Esophagus (tissue), 2 donors: ENCODE results near the gene PCDHB2. TPM values are rescaled to one million over a fixed set of nuclear protein-coding genes. Genes with fewer than 3 reads are reported as not detected.
"Not testable (repeated sequence)": the region's sequence is repeated elsewhere in the genome, so short reads cannot be mapped to it uniquely, and the experiment has no call there.

Source experiments
- H3K27ac ChIP-seq, 2 donors: one replicate each; pipeline ENCODE4 v1.5.1; 2013; ENCODE audit warnings: low read depth in 2 of 2, mild to moderate bottlenecking in 2 of 2, inconsistent platforms in 1 of 2, low read length in 1 of 2, moderate library complexity in 1 of 2
- H3K27me3 ChIP-seq, 2 donors: one replicate each; pipeline ENCODE4 v1.6.1; 2013; ENCODE audit warnings: low read length in 2 of 2, control low read depth in 1 of 2, mild to moderate bottlenecking in 1 of 2; ENCODE audit not compliant: insufficient read depth in 2 of 2, control insufficient read depth in 1 of 2
- H3K36me3 ChIP-seq, 2 donors: one replicate each; pipeline ENCODE4 v1.6.1; 2013; ENCODE audit warnings: low read length in 1 of 2; ENCODE audit not compliant: control insufficient read depth in 2 of 2, insufficient read depth in 2 of 2
- H3K4me1 ChIP-seq, 2 donors: one replicate each; pipeline ENCODE4 v1.6.1; 2013; ENCODE audit warnings: low read length in 1 of 2; ENCODE audit not compliant: control insufficient read depth in 2 of 2, insufficient read depth in 2 of 2
- H3K4me3 ChIP-seq, 2 donors: one replicate each; pipeline ENCODE4 v1.5.1; 2013; ENCODE audit warnings: low read length in 2 of 2, mild to moderate bottlenecking in 2 of 2, low read depth in 1 of 2, moderate library complexity in 1 of 2
- H3K9me3 ChIP-seq, 2 donors: one replicate each; pipeline ENCODE4 v1.6.1; 2013; ENCODE audit warnings: mild to moderate bottlenecking in 2 of 2, low read depth in 1 of 2, low read length in 1 of 2, moderate library complexity in 1 of 2; ENCODE audit not compliant: control insufficient read depth in 2 of 2, insufficient read depth in 1 of 2
- WGBS, 2 donors: extraction: QIAGEN DNeasy Blood & Tissue Kit; methylation state at CpG; one replicate each; pipeline ENCODE4 v1.1.7; 2013; 5-methylcytosine and 5-hydroxymethylcytosine counted together
- polyA plus RNA-seq, 2 donors: library from polyadenylated mRNA; stranded (reverse); fragments of 200-250 nt; gene quantifications; one replicate each; pipeline ENCODE4 v1.2.3, GENCODE V29; 2013
- donor health status: healthy with polysubstance abuse.
- donor health status: Bipolar disorder and iron deficiency.

The PCDHB2 gene
- polyA plus RNA-seq = under 1 TPM; 0.31 to 0.33 TPM

DNA sequence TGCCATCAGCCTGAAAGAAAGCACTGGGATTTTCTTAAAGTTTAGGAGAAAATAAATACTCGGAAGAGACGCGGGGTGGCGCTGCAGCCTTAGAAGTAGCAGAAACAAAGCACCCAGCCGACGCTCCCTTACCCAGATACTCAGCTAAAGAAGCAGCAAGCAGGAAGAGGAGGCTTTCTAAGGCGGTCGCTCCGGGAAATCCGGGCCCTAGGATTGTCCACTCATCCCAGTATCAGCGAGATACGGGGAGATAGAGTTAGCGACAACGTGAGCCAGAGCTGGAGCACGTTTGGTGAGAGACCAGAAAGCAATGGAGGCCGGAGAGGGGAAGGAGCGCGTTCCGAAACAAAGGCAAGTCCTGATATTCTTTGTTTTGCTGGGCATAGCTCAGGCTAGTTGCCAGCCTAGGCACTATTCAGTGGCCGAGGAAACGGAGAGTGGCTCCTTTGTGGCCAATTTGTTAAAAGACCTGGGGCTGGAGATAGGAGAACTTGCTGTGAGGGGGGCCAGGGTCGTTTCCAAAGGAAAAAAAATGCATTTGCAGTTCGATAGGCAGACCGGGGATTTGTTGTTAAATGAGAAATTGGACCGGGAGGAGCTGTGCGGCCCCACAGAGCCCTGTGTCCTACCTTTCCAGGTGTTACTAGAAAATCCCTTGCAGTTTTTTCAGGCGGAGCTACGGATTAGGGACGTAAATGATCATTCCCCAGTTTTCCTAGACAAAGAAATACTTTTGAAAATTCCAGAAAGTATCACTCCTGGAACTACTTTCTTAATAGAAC lies at the start of gene PCDHB2:
TSS of gene PCDHB2 (plus strand) at position 135 of the 782 bp plus-strand sequence. CDS start at position 311, 176 bp downstream.
- H3K4me1 ChIP-seq = no peaks in the 10 kb centered on the region
- no peak within 1 kb of the TSS for H3K27ac ChIP-seq
- no peaks in the 10 kb centered on the region for H3K27me3 ChIP-seq
- 15% methylated on average over 29 of the region's 29 CpGs for WGBS, 2 donors
- no peaks in the 10 kb centered on the region for H3K36me3 ChIP-seq
- H3K4me3 ChIP-seq = peak within 1 kb of the TSS; percentile 24 to 44
- peaks cover 8 to 19% of the 10 kb centered on the region in 2 donors for H3K9me3 ChIP-seq

DNA sequence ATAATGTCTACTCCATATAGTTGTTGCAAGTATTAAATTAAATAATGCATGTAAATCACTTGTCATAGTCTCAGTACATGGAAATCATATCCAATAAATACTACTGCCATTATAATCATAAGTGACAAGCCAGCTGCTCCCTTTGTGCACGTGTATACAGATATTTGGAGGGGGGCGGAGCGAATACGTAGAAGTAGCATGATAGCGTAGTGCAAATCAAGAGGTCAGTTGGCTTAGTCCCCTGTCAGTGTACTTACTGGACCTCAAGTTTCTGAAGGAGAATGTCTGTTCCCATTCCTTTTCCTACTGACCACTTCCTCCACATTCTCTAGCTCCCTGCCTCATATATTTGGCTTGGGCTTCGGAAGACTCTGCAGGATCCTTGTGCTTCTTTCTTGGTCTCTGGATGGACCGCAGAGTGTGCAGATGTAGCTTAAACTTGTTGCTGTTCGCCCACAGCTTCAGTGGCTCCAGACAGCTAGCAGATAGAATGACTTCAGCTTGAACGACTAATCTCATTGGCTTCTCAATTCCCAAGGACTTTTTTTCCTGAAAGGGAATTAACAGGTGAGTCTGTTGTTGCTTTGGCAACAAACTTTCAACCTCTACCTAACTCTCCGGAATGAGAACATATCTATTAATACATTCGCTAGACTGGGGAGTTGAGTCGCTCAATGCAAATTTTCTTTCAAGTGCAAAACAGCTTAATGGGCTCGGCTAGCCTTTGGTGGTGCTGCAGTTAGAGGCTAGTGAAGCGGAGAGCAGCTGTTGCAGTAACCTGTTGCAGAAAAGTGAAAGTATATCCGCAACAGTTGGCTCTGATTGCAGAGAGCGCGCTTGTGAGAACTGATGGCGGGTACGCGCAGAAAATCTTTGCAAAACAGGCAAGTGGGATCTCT lies 43.5 kb upstream of the PCDHB2 start, which contains the start of gene PCDHB1:
TSS of gene PCDHB1 (plus strand) at position 753 of the 899 bp plus-strand sequence. CDS start at position 850, 97 bp downstream.
- Histone ChIP-seq H3K27me3 (peaks cover 2% of the 10 kb centered on the region in 2 donors), H3K4me3 (peak within 1 kb of the TSS; percentile 55 to 60), H3K9me3 (peaks cover 0 to 11% of the 10 kb centered on the region in 2 donors), H3K27ac (no peak within 1 kb of the TSS), H3K4me1 (peaks cover 0 to 4% of the 10 kb centered on the region in 2 donors), H3K36me3 (no peaks in the 10 kb centered on the region)
- 20 to 21% methylated on average over 20 of the region's 20 CpGs for WGBS, 2 donors

DNA sequence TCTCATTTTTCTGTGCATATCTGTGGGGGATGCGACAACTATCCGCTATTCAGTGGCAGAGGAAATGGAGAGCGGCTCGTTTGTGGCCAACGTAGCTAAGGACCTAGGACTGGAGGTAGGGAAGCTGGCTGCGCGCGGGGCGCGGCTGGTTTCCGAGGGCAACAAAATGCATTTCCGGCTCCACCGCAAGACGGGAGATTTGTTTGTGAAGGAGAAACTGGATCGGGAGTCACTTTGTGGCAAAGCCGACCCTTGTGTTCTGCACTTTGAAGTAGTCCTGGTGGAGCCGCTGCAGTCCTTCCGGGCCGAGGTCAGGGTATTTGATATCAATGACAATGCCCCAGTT lies 42.9 kb upstream of the PCDHB2 start:
- H3K27me3 ChIP-seq = peaks cover 2% of the 10 kb centered on the region in 2 donors
- H3K27ac ChIP-seq = no peak overlapping the region
- H3K9me3 ChIP-seq = peaks cover 0 to 11% of the 10 kb centered on the region in 2 donors
- H3K4me1 ChIP-seq = peaks cover 0 to 4% of the 10 kb centered on the region in 2 donors
- no peaks in the 10 kb centered on the region for H3K36me3 ChIP-seq
- peak overlapping the region; percentile 55 to 60 for H3K4me3 ChIP-seq
- WGBS, 2 donors = 8 to 10% methylated on average over 19 of the region's 19 CpGs

DNA sequence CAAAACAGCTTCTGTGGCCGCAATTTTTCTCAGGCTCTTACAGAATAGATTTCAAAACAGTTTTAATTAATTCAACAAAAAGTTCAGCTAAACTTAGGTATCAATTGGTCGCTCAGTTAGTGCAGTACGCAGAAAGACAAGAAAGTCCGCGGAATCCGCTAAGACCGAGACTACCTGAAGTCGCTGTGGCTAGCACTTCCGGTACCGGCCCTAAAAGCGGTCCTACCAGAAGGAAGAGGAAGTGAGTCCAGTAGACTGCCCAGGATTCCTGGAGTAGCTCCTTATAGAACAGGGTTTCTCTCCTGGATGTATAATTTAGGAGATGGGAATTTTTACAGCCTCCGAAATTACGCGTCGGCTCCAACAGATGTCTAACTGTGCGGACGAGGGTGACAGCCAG lies 16.6 kb upstream of the PCDHB2 start:
- no peak overlapping the region for H3K4me3 ChIP-seq
- WGBS, 2 donors = 53% methylated on average over 17 of the region's 17 CpGs

DNA sequence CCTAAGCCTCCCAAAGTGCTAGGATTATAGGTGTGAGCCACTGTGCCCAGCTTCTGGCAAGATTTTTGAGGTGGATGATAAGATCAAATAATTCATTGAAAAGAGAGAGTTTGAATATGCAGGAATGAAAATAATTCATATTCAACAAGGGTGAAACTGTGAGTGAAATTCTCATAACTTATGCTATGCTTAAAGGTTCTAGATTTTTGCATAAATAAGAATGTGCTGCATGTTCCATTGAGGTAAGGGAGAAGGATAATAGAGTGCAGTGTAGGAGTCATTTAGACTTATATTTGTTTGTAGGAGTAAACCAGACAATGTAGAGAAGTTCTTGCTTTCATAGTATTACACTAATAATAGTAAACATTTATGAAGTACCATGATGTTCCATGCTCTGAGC lies 12.2 kb upstream of the PCDHB2 start:
- no peaks in the 10 kb centered on the region for H3K36me3 ChIP-seq
- H3K27ac ChIP-seq = no peak overlapping the region
- no peak overlapping the region for H3K4me3 ChIP-seq
- H3K9me3 ChIP-seq = peaks cover 0 to 8% of the 10 kb centered on the region in 2 donors
- no peaks in the 10 kb centered on the region for H3K27me3 ChIP-seq
- H3K4me1 ChIP-seq = no peaks in the 10 kb centered on the region

More for the DNA sequence above, 16.6 kb upstream of the PCDHB2 start:
- Histone ChIP-seq H3K27me3 (no peaks in the 10 kb centered on the region), H3K4me1 (no peaks in the 10 kb centered on the region), H3K9me3 (peaks cover 0 to 8% of the 10 kb centered on the region in 2 donors), H3K27ac (no peak overlapping the region), H3K36me3 (no peaks in the 10 kb centered on the region)

DNA sequence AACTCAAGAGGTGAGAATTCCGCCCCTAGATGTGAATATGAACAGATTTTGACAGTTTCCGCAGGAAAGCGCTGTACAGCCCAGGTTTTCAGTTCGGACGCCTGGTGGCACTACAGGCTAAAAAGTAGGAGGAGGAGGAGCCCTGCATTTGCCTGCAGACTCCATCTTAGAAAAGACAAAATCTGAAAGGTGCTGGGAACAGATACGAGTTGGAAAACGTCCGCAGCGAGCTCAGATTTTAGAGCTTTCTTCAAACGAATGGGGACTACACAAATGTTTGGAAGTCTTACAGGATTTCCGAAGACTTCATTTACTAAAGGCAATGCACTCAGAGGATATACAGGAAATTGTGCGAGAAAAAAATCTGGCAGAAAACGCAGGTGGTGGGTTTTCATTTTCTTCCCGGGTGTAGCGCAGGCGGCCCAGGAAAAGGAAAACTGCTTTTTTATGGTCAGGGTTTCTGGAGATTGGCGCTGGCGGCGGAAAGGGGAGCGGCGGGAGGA lies 9.9 kb upstream of the PCDHB2 start:
- no peaks in the 10 kb centered on the region for H3K36me3 ChIP-seq
- peaks cover 0 to 3% of the 10 kb centered on the region in 2 donors for H3K9me3 ChIP-seq
- no peaks in the 10 kb centered on the region for H3K4me1 ChIP-seq
- WGBS, 2 donors = 16 to 17% methylated on average over 21 of the region's 21 CpGs
- H3K4me3 ChIP-seq = peak overlapping the region; percentile 10 to 42
- no peaks in the 10 kb centered on the region for H3K27me3 ChIP-seq
- H3K27ac ChIP-seq = no peak overlapping the region

DNA sequence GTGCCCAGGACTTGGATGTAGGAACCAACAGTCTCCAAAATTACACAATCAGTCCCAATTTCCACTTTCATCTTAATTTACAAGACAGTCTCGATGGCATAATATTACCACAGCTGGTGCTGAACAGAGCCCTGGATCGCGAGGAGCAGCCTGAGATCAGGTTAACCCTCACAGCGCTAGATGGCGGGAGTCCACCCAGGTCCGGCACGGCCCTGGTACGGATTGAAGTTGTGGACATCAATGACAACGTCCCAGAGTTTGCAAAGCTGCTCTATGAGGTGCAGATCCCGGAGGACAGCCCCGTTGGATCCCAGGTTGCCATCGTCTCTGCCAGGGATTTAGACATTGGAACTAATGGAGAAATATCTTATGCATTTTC lies 837 bp downstream of the PCDHB2 start:
- Histone ChIP-seq H3K36me3 (no peaks in the 10 kb centered on the region), H3K27me3 (peaks cover 0 to 1% of the 10 kb centered on the region in 2 donors), H3K27ac (no peak overlapping the region), H3K4me1 (no peaks in the 10 kb centered on the region), H3K4me3 (no peak overlapping the region), H3K9me3 (peaks cover 9 to 18% of the 10 kb centered on the region in 2 donors)
- WGBS, 2 donors = 40 to 45% methylated on average over 12 of the region's 12 CpGs

DNA sequence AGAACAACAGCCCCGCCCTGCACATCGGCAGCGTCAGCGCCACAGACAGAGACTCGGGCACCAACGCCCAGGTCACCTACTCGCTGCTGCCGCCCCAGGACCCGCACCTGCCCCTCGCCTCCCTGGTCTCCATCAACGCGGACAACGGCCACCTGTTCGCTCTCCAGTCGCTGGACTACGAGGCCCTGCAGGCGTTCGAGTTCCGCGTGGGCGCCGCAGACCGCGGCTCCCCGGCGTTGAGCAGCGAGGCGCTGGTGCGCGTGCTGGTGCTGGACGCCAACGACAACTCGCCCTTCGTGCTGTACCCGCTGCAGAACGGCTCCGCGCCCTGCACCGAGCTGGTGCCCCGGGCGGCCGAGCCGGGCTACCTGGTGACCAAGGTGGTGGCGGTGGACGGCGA lies 1.8 kb downstream of the PCDHB2 start:
- WGBS, 2 donors = 44 to 47% methylated on average over 23 to 30 of the region's 46 CpGs
- H3K27ac ChIP-seq, H3K4me3 ChIP-seq, H3K4me1 ChIP-seq, H3K27me3 ChIP-seq, H3K36me3 ChIP-seq: not testable (repeated sequence)
- peaks cover 14 to 24% of the 10 kb centered on the region in 2 donors for H3K9me3 ChIP-seq

DNA sequence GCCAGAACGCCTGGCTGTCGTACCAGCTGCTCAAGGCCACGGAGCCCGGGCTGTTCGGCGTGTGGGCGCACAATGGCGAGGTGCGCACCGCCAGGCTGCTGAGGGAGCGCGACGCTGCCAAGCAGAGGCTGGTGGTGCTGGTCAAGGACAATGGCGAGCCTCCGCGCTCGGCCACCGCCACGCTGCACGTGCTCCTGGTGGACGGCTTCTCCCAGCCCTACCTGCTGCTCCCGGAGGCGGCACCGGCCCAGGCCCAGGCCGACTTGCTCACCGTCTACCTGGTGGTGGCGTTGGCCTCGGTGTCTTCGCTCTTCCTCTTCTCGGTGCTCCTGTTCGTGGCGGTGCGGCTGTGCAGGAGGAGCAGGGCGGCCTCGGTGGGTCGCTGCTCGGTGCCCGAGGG lies 2.2 kb downstream of the PCDHB2 start:
- H3K9me3 ChIP-seq = peaks cover 14 to 26% of the 10 kb centered on the region in 2 donors
- H3K4me1 ChIP-seq, H3K36me3 ChIP-seq, H3K27ac ChIP-seq, H3K4me3 ChIP-seq, H3K27me3 ChIP-seq: not testable (repeated sequence)
- 42 to 45% methylated on average over 12 to 35 of the region's 38 CpGs for WGBS, 2 donors
